ENCODE measurements around the gene TTC39C. TPM values are rescaled to one million over a fixed set of nuclear protein-coding genes. Genes with fewer than 3 reads are reported as not detected.

TTC39C gene
- total RNA-seq, 1 donor from 2014 or later = 133 TPM

DNA sequence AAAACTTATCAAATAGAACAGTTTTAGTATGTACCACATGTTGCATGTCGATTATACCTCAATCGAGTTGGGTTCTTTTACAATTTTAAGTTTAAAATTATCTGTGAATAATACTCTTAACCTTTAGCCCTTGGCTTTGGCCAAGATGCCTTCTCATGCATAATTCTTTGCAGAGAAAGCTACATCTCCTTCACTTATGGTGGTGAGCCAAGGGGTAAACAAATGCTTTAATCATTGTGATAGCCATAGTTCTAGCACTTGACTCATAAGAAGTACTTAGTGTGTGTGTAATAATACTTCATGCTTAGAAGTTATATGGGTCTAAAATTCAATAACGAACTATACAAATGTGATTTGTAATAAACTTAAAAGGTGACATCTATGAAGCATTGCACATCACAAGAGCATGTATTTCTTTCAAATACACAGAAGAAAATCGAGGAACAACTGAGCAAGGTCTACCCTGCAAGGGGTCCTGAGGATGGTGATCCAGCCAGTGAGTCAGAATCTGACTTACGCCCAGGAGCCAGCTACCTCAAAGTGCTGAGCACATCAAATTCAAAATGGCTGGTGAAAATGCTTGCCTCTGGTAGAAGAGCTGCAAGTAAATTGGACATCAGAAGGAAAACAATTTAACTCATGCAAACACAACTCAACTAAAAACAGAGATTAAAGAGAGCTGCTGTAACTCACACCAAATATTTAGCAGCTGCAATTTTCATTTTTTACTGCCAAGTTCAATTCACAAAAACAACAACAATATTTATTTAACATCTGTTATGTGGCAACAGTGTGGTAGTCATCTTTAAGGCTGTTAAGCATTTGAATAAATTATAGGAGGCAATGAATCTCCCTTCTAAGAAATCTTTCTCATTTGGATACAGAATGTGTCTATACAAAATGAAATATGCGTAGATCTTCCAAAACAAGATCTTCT, 23.8 kb upstream of the TTC39C start:
- no peak for DNase-seq (ENCODE audit: low spot score)
- ATAC-seq = no peak

- peak; percentile 86 for DNase-seq (ENCODE audit: low spot score)
These were observed 22.2 kb upstream of the TTC39C start for GRCh38 chr18:23992089-23992940.

GRCh38 chr18:23992941-23993280, 21.6 kb upstream of the TTC39C start:
- DNase-seq (ENCODE audit: low spot score) = no peak
- ATAC-seq = no peak

More at GRCh38 chr18:23992089-23992940, 22.2 kb upstream of the TTC39C start:
- peak; percentile 100 for ATAC-seq

GRCh38 chr18:23994361-23994902, 20.1 kb upstream of the TTC39C start:
- no peak for ATAC-seq

GRCh38 chr18:23995180-23995579, 19.4 kb upstream of the TTC39C start:
- ATAC-seq (no peak), DNase-seq (ENCODE audit: low spot score) (no peak)

More at GRCh38 chr18:23994361-23994902, 20.1 kb upstream of the TTC39C start:
- DNase-seq (ENCODE audit: low spot score) = no peak

GRCh38 chr18:23998018-23998417, 16.5 kb upstream of the TTC39C start:
- no peak for DNase-seq (ENCODE audit: low spot score)
- ATAC-seq = no peak

- ATAC-seq (peak; percentile 6), DNase-seq (ENCODE audit: low spot score) (no peak)
These were observed 15.7 kb upstream of the TTC39C start for GRCh38 chr18:23998820-23999219.

DNA sequence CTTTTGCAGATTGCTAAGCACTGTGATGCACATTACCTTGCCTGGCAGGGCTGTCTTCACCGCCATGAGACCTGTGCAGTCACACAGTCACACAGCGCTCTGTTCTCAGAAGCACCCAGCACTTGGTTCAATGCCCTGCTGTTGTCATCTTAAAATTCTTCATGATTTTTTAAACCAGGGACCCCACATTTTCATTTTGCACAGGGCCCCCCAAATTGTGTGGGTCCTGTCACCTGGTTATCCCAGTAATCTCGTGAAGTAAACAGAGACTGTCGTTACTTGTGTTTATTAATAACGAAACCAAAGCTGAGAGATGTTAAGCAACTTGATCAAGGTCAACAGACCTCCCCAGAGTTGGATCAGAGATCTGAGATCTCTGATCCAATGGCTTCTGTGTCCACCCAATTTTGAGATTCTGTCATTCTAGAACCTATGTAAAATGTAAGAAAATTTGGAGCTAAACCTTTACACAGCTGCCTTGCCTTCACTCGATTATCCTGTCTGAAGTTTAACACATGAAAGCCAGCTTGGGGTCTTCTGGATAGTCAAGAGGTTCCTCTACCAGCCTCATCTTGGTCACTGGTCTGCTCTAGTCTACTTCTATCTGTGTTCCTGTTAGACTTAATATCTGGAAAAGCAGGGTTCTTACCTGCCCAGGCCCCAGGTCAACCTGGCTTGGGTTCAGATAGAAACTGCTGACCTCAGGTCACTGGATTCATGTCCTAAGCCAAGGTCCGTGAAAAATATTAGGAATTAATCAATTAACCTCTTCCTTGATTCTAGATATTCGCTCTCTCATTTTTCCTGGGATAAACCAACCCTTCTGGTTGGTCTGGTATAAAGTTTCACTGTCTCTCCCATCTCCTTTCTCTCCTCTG, 13.7 kb upstream of the TTC39C start:
- ATAC-seq = peak; percentile 68
- DNase-seq (ENCODE audit: low spot score) = no peak

DNA sequence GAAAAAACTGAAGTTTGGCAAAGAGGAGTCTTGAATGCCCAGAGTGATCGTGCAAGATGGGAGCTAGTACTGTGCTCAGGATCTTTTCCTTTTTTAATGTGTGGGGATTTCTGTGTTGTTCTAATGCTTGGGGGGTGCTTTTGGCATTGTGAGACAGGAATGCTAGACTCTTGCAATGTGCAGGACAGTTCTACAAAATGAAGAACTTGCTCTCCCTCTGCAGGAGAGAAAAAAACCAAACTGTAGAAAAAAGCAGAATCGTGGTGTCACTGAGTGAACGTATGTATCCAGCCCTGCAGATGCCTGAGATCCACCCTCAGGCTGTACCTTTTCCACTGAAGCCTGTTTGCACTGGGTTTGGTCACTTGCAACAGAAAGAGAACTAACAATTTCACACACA, 12.1 kb upstream of the TTC39C start:
- ATAC-seq (peak; percentile 15), DNase-seq (ENCODE audit: low spot score) (no peak)

DNA sequence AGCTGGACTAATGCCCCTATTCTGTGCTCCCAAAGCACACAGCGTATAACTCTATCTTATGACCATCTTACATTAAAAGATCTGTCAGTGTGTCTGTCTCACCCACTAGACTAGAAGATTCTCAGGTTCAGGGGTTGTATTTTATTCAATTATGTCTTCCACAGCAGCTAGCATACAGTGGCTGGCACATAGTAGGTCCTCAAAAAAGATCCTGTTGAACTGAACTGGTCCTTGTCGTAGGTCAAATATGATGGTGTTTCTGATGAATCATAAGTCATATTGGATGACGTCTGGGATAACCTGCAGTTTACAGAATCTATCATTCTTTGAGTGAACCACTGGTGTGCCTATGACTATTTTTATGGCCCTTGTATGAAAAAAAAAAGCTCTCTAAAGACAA, 11.3 kb upstream of the TTC39C start:
- no peak for ATAC-seq
- no peak for DNase-seq (ENCODE audit: low spot score)

- no peak for DNase-seq (ENCODE audit: low spot score)
- ATAC-seq = no peak
These were observed 10.5 kb upstream of the TTC39C start for GRCh38 chr18:24003903-24004640.

- DNase-seq (ENCODE audit: low spot score) (no peak), ATAC-seq (no peak)
These were observed 7.7 kb upstream of the TTC39C start for GRCh38 chr18:24006712-24007313.

DNA sequence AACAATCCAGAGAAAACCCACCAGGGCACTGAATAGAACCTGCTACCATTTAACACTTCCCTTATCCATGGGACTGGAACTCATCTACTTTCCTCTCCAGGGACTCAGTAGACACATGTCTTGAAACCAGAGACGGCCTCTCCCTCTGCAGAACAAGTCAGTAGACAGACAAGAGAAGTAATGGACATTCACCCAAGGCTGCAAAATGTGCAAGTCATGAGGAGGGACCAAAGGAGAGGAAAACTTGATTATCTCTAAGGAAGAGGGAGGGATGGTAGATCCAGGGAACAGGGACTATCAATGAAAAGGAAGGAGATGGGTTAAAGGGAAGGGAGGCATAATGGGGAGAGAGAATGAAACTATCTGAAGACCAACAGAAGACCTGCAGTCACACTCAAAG, 5.3 kb upstream of the TTC39C start:
- DNase-seq (ENCODE audit: low spot score) (no peak), ATAC-seq (no peak)

GRCh38 chr18:24009651-24010333, 4.8 kb upstream of the TTC39C start:
- no peak for ATAC-seq

GRCh38 chr18:24010673-24011072, 3.9 kb upstream of the TTC39C start:
- ATAC-seq = no peak

More at GRCh38 chr18:24009651-24010333, 4.8 kb upstream of the TTC39C start:
- no peak for DNase-seq (ENCODE audit: low spot score)

GRCh38 chr18:24011123-24011917, 3.2 kb upstream of the TTC39C start:
- DNase-seq (ENCODE audit: low spot score) (peak; percentile 63), ATAC-seq (peak; percentile 43)

More at GRCh38 chr18:24010673-24011072, 3.9 kb upstream of the TTC39C start:
- no peak for DNase-seq (ENCODE audit: low spot score)

DNA sequence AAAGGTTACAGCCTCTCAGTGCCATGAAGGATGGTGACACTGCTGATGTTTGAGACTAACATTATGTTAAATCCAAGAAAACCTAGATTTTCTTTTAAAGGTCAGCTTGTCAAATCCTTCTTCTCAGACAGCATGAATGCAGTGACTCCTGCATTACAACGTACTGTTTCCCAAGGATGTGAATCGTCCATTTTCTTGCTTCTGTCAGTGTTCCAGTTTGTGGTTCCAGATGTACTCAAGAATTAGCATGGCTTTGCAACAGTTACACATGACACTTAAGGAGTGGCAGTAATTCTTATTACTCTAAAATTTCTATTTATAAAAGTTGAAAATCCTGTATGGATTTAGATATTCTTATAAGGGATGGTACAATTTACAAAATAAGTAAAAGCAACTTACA, 1.5 kb upstream of the TTC39C start:
- ATAC-seq (no peak), DNase-seq (ENCODE audit: low spot score) (no peak)

Data from left lobe of liver (tissue), 2 donors.